ENCODE data around the gene UBE4A. TPM values are rescaled to one million over a fixed set of nuclear protein-coding genes. Genes with fewer than 3 reads are reported as not detected.

UBE4A gene
- total and polyA plus RNA-seq, 2 of the 4 experiments (the other 2 are of a cell fraction), result 15.2 to 69.7 TPM

DNA sequence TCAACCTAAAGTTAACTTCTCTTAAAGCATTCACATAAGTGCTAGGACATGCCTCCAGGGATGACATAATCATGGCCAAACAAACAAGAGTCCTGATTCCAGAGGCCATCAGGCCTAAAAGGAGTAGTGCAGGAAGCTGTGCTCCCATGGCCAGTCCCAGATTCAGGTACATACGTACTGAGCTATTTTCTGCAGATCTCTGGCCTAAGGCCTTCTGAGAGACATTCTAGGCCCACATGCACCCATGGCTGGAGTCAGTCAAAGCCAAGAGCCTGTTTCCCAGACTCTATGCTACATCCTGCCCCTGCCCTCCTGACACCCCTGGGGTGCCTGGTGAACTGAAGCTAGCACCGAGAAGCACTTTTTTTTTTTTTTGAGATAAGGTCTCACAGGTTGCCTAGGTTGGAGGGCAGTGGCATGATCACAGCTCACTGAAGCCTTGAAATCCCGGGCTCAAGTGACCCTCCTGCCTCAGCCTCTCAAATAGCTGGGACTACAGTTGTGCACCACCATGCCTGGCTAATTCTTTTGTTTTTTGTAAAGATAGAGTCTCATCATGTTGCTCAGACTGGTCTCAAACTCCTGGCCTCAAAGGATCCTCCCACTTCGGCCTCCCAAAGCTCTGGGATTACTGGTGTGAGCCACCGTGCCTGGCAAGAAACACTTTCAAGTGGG, 17.4 kb upstream of the UBE4A start:
- H4K5ac ChIP-seq (ENCODE audit: low read depth, low read length), result no peak overlapping the region
- no peak overlapping the region for H2AK9ac ChIP-seq (replicated peaks; ENCODE audit: low read depth, low read length, poor library complexity)
- H3K18ac ChIP-seq (ENCODE audit: low read depth, low read length), result no peak overlapping the region
- no peak overlapping the region for H3K23ac ChIP-seq (ENCODE audit: low read depth, low read length)
- no peak overlapping the region for H2BK20ac ChIP-seq (ENCODE audit: low read depth, low read length)
- ChIA-PET POLR2A (ENCODE audit: unreplicated experiment) (no interaction called here), CTCF (no interaction called here)
- no peaks in the 10 kb centered on the region for H3K9me3 ChIP-seq (ENCODE audit: control insufficient read depth, insufficient read depth, low read length)
- intact Hi-C loops (cut with micrococcal nuclease), result no loop called here
- H3K4me1 ChIP-seq (ENCODE audit: control insufficient read depth, insufficient read depth, low read length), result no peaks in the 10 kb centered on the region
- no peak overlapping the region for H2BK5ac ChIP-seq (ENCODE audit: low read depth, low read length, poor library complexity, severe bottlenecking)
- H4K20me1 ChIP-seq (ENCODE audit: insufficient read depth, low read length), result no peaks in the 10 kb centered on the region
- H3K4me2 ChIP-seq (ENCODE audit: low read depth, low read length), result no peak overlapping the region
- no peak overlapping the region for H2AK5ac ChIP-seq (ENCODE audit: low read depth, low read length)
- H3K4me3 ChIP-seq (ENCODE audit: insufficient read depth, low read depth, low read length), result no peak overlapping the region
- no peak overlapping the region for H3K14ac ChIP-seq (replicated peaks; ENCODE audit: low read depth, low read length)
- WGBS, 2 experiments (ENCODE audit: extremely low coverage in 2 of 2, insufficient read length in 1 of 2), result no CpG with 5 or more reads among the region's 5 CpGs
- H3K9me1 ChIP-seq (ENCODE audit: insufficient read depth, low read length), result no peaks in the 10 kb centered on the region
- no peak overlapping the region for H2BK15ac ChIP-seq (ENCODE audit: low read depth, low read length)
- in situ Hi-C loops (cut with MboI; ENCODE audit: low sequenced_read_pairs), result no loop called here
- no peak overlapping the region for H3K56ac ChIP-seq (ENCODE audit: extremely low read depth, insufficient read depth, low read length)
- dilution Hi-C loops (cut with HindIII; ENCODE audit: low sequenced_read_pairs, unreplicated experiment), result no loop called here
- DNase-seq, result no peak
- H4K8ac ChIP-seq (ENCODE audit: low read depth in 2 of 2, low read length in 2 of 2), result no peak overlapping the region
- TF ChIP-seq POLR2A (IDR thresholded peaks at IDR 0.05; ENCODE audit: low read depth, low read length) (no peak), FOS (IDR thresholded peaks at IDR 0.05; ENCODE audit: low read depth, low read length) (no peak), MAZ (IDR thresholded peaks at IDR 0.05; ENCODE audit: borderline replicate concordance, low read depth, low read length) (no peak), MAFK (IDR thresholded peaks at IDR 0.05; ENCODE audit: low read depth, low read length) (no peak), MXI1 (IDR thresholded peaks at IDR 0.05; ENCODE audit: borderline replicate concordance, low read depth, low read length) (no peak), BHLHE40 (IDR thresholded peaks at IDR 0.05; ENCODE audit: low read depth, low read length) (no peak), CEBPB (IDR thresholded peaks at IDR 0.05; ENCODE audit: low read depth, low read length) (no peak), CTCF (conservative IDR thresholded peaks at IDR 0.05; ENCODE audit: low read depth, low read length) (no peak), RAD21 (IDR thresholded peaks at IDR 0.05; ENCODE audit: low read length) (no peak), CHD1 (IDR thresholded peaks at IDR 0.05; ENCODE audit: low read depth, low read length) (no peak), RFX5 (IDR thresholded peaks at IDR 0.05; ENCODE audit: low read depth, low read length) (no peak)
- TF ChIP-seq, protein P1, sequence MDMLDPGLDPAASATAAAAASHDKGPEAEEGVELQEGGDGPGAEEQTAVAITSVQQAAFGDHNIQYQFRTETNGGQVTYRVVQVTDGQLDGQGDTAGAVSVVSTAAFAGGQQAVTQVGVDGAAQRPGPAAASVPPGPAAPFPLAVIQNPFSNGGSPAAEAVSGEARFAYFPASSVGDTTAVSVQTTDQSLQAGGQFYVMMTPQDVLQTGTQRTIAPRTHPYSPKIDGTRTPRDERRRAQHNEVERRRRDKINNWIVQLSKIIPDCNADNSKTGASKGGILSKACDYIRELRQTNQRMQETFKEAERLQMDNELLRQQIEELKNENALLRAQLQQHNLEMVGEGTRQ (IDR thresholded peaks at IDR 0.05; ENCODE audit: low read depth, low read length), result no peak
- H3K27ac ChIP-seq (ENCODE audit: insufficient read depth, low read length), result no peak overlapping the region
- H2AFZ ChIP-seq (replicated peaks; ENCODE audit: low read length, poor library complexity), result no peak overlapping the region
- H3K79me1 ChIP-seq (ENCODE audit: low read depth in 1 of 2, low read length in 2 of 2), result no peaks in the 10 kb centered on the region
- H3K36me3 ChIP-seq (ENCODE audit: control insufficient read depth, insufficient read depth, low read length), result no peaks in the 10 kb centered on the region
- H3K9ac ChIP-seq (ENCODE audit: low read depth, low read length), result no peak overlapping the region
- H3K4ac ChIP-seq (ENCODE audit: low read depth, low read length), result no peak overlapping the region
- BruUV-seq (replicated peaks), result no TSS peak
- H2BK120ac ChIP-seq (ENCODE audit: low read depth, low read length), result no peak overlapping the region
- no peak overlapping the region for H4K91ac ChIP-seq (ENCODE audit: insufficient read depth, low read depth, low read length)
- H3K27me3 ChIP-seq (ENCODE audit: control insufficient read depth, insufficient read depth, low read length), result peaks cover 15% of the 10 kb centered on the region
- ATAC-seq (ENCODE audit: low read depth), result no peak
